ENCODE results near the gene COX4I1.

The COX4I1 gene

DNA sequence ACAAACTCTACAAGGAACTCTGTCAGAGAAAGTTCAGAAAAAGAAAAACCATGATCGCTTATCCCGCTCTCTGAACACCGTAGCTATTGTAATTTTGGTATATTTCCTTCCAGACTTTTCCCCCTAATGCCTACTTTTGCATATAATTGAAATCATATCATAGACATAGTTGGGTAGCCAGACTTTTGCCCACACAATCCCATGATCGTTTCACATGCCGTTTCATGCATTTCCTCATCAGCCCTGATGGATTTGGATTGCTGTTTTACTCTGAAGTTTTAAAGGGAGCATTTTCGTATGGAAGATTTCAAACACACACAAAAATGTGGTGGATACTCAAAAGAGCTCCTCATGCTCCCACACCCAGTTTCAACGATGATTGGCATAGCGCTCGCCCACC, 31.3 kb downstream of the COX4I1 start:
- TF ChIP-seq, protein P1, sequence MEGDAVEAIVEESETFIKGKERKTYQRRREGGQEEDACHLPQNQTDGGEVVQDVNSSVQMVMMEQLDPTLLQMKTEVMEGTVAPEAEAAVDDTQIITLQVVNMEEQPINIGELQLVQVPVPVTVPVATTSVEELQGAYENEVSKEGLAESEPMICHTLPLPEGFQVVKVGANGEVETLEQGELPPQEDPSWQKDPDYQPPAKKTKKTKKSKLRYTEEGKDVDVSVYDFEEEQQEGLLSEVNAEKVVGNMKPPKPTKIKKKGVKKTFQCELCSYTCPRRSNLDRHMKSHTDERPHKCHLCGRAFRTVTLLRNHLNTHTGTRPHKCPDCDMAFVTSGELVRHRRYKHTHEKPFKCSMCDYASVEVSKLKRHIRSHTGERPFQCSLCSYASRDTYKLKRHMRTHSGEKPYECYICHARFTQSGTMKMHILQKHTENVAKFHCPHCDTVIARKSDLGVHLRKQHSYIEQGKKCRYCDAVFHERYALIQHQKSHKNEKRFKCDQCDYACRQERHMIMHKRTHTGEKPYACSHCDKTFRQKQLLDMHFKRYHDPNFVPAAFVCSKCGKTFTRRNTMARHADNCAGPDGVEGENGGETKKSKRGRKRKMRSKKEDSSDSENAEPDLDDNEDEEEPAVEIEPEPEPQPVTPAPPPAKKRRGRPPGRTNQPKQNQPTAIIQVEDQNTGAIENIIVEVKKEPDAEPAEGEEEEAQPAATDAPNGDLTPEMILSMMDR (IDR thresholded peaks at IDR 0.05; ENCODE audit: low read depth, low read length) = no peak
- no peak for DNase-seq (ENCODE audit: extremely low read depth, low read depth)

DNA sequence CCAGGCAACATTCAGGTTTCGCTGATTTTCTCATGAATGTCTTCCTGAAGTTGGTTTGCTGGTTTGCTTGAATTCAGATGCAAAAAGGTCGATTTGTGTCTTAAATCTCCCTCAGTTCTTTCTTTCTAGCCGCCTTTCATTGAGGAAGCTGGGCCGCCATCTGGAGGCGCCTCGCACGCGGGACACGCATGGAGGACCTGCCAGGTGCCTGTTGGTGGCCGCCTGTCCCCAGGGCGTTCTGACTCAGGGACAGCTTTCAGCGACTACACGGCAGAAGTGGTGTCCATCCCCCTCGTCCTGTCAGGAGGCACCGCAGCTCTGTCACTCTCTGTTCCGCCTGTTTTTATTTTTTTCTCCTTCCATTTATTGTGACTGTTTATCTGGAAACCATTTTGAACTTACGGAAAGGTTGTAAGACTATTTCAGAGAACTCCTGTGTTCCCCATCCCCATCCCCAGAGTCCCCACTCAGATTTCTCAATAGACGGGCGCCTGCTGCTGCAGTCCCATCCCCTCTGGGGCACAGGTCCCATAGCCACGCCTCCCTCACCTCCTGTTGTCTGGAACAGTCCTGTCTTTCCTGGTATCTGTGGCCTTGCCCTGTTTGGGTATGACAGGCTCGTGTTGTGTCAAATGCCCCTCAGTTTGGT, 33.2 kb downstream of the COX4I1 start:
- no peak for DNase-seq (ENCODE audit: extremely low read depth, low read depth)
- TF ChIP-seq, protein P1 (IDR thresholded peaks at IDR 0.05; ENCODE audit: low read depth, low read length) = no peak

DNA sequence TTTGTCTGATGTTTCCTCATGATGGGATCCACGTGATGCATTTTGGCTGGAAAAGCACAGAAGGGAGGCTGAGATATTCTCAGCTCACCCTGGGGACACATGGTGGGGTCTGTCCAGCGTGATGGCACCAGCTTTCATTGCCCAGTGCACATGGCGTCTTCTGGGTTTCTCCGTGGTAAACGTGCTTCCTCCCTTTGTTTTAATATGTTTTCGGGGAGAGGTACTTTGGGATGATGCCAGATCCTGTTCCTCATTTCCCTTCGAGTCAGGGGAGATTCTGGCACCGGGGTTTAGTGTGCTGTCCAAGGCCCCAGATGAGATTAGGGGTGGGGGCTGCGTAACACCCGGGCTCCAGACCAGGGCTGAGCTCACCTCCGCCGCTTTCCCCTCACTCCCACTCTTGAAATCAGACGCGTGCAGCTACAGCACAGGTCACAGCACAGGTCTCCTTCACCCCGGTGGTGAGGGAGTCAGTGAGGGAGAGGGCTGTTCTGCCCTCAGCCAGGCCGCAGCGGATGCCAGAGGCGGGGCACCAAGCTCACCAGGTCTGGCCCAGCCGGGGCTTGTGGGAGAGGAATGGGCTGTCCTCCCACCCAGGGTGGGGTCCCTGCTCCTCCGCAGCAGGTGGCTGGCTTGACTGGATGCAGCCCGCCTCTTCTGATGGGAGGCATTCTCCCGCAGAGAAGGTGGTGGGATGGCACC, 33.9 kb downstream of the COX4I1 start:
- DNase-seq (ENCODE audit: extremely low read depth, low read depth) = no peak
- TF ChIP-seq, protein P1 (IDR thresholded peaks at IDR 0.05; ENCODE audit: low read depth, low read length) = no peak

DNA sequence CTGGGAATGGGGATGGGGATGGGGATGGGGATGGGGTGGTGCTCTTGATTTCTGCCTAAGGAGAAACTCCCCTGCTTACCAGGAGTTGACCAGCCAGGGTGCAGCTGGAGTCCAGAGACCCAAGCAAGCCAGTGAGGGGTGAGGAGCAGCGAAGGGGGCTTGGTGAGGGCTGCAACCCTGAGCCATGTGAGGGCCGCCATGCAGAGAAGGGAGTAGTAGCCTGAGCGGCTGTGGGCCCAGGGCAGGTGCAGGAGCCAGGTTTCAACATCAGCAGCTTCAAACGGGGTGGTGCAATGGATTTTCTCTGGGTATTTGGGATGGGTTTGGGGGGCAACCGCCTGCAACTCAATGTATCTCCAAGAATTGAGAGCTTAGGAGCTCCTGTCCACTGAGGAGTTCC, 35.2 kb downstream of the COX4I1 start:
- DNase-seq (ENCODE audit: extremely low read depth, low read depth) = no peak
- TF ChIP-seq, protein P1 (IDR thresholded peaks at IDR 0.05; ENCODE audit: low read depth, low read length) = no peak

DNA sequence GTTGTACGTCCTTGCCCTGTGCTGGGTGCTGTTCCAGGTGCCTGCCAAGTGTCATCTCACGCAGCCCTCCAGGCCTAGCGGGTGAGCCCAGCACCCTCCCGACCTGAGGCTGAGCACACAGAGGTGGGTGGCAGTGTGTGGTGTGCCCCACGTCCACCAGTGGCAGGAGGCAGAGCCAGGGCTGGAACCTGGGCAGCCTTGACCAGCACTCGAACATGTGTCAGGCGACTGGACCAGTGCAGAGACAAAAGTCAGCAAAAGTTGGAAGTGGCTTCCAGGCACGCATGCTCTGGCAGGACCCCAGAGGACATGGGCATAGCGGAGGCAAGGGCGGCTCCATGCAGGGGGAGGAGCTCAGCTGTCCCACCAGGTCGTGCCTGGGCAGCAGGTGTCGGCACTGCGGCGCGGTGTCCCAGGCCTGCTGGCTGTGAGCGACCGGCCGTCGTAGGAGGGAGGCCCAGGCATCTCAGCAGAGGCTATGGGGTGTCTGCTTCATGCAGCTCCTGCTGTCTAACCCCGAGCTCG, 35.8 kb downstream of the COX4I1 start:
- TF ChIP-seq, protein P1 (IDR thresholded peaks at IDR 0.05; ENCODE audit: low read depth, low read length) = no peak
- DNase-seq (ENCODE audit: extremely low read depth, low read depth) = no peak

DNA sequence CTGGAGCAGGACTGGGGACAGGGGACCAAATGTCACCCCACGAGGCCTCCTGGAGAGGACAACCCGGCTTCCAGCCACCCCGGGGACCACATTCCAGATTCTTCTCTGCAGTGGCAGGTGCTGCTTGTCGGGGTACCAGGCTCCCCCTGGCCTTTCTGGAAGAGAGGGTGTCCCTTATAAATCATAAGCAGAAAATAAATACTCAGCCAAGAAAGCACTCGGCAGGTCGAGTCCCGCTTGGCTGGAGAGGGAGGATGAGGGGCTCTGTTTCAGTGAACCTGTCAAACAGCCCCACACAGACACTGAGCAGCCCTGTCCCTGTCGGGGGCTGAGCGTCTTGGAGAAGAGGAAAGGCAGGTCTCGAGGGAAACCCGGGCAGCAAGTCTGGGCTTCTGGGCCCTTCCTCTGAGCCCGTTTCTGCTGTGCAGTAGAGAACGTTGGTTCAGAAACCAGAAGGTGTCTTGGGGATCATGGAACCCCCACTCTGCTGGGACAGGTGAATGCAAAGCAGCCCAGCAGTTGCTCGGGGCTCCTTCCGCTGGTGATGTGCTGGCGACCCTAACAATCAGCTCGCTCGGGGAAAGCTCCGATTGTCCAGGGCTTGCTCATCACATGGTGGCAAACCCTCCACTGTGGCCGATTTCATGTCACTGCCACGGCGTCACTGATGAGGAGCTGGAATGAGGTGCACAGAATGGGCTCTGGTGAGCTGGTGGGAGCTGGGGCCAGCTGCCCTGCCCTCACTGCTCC, 36.6 kb downstream of the COX4I1 start:
- TF ChIP-seq, protein P1 (IDR thresholded peaks at IDR 0.05; ENCODE audit: low read depth, low read length) = no peak

More for the DNA sequence above, 36.6 kb downstream of the COX4I1 start:
- DNase-seq (ENCODE audit: extremely low read depth, low read depth) = no peak
